ENCODE measurements around the gene DBNL.
"Not testable (repeated sequence)": the region's sequence is repeated elsewhere in the genome, so short reads cannot be mapped to it uniquely, and the experiment has no call there.

Gene DBNL

GRCh38 chr7:44044315-44045225 is at the start of gene DBNL:
Gene DBNL, plus strand, starts transcription at chr7:44044702. Its CDS starts 36 bp downstream, at chr7:44044738.
- H3K4me3 ChIP-seq (ENCODE audit: low read depth, low read length): peak within 1 kb of the TSS; percentile 90
- TF ChIP-seq, protein P1, sequence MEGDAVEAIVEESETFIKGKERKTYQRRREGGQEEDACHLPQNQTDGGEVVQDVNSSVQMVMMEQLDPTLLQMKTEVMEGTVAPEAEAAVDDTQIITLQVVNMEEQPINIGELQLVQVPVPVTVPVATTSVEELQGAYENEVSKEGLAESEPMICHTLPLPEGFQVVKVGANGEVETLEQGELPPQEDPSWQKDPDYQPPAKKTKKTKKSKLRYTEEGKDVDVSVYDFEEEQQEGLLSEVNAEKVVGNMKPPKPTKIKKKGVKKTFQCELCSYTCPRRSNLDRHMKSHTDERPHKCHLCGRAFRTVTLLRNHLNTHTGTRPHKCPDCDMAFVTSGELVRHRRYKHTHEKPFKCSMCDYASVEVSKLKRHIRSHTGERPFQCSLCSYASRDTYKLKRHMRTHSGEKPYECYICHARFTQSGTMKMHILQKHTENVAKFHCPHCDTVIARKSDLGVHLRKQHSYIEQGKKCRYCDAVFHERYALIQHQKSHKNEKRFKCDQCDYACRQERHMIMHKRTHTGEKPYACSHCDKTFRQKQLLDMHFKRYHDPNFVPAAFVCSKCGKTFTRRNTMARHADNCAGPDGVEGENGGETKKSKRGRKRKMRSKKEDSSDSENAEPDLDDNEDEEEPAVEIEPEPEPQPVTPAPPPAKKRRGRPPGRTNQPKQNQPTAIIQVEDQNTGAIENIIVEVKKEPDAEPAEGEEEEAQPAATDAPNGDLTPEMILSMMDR (IDR thresholded peaks at IDR 0.05; ENCODE audit: low read depth, low read length, missing control alignments): no peak
- in situ Hi-C loops (cut with HindIII; ENCODE audit: low sequenced_read_pairs): no loop called here
- peak; percentile 54 for DNase-seq (ENCODE audit: low read depth)

- H3K4me3 ChIP-seq (ENCODE audit: low read depth, low read length); in situ Hi-C loops (cut with HindIII; ENCODE audit: low sequenced_read_pairs); DNase-seq (ENCODE audit: low read depth): not testable (repeated sequence)
Measured at GRCh38 chr7:43997532-43997931, 47.0 kb upstream of the DBNL start, which contains the start of gene SPDYE1. Gene SPDYE1, plus strand, starts transcription at chr7:43997897. Its CDS starts 2,053 bp downstream, at chr7:43999950.

- H3K4me3 ChIP-seq (ENCODE audit: low read depth, low read length); DNase-seq (ENCODE audit: low read depth); in situ Hi-C loops (cut with HindIII; ENCODE audit: low sequenced_read_pairs): not testable (repeated sequence)
Measured at GRCh38 chr7:44012081-44012480, 32.4 kb upstream of the DBNL start.

DNA sequence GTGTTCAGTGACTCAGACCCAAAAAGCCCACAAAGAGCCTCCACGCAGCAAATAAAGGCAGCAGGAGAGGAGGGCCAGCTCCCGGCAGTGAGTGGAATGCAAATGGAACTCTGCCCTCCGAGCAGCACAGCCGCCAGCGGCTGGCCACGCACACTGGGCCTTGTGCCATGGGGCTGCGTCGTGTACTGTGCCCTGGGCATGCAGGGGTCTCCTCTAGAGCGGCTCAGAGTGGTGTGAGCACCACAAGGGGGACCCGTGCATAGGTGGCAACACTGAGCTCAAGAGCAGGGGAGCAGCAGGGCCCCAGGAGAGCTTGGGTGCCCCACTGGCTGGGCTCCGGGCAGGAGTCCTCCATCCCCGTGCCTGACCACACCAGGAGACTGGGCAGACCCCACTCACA is 29.4 kb upstream of the DBNL start:
- DNase-seq (ENCODE audit: low read depth); H3K4me3 ChIP-seq (ENCODE audit: low read depth, low read length); in situ Hi-C loops (cut with HindIII; ENCODE audit: low sequenced_read_pairs): not testable (repeated sequence)

GRCh38 chr7:44018857-44019807 is 25.4 kb upstream of the DBNL start:
- TF ChIP-seq, protein P1 (IDR thresholded peaks at IDR 0.05; ENCODE audit: low read depth, low read length, missing control alignments): peak; percentile 59
- peak; percentile 92 for DNase-seq (ENCODE audit: low read depth)
- peak overlapping the region; percentile 65 for H3K4me3 ChIP-seq (ENCODE audit: low read depth, low read length)
- in situ Hi-C loops (cut with HindIII; ENCODE audit: low sequenced_read_pairs): not testable (repeated sequence)

- DNase-seq (ENCODE audit: low read depth); in situ Hi-C loops (cut with HindIII; ENCODE audit: low sequenced_read_pairs); H3K4me3 ChIP-seq (ENCODE audit: low read depth, low read length): not testable (repeated sequence)
Measured at GRCh38 chr7:44019825-44020224, 24.7 kb upstream of the DBNL start.

- DNase-seq (ENCODE audit: low read depth); in situ Hi-C loops (cut with HindIII; ENCODE audit: low sequenced_read_pairs); H3K4me3 ChIP-seq (ENCODE audit: low read depth, low read length): not testable (repeated sequence)
Measured at GRCh38 chr7:44022069-44022468, 22.4 kb upstream of the DBNL start.

DNA sequence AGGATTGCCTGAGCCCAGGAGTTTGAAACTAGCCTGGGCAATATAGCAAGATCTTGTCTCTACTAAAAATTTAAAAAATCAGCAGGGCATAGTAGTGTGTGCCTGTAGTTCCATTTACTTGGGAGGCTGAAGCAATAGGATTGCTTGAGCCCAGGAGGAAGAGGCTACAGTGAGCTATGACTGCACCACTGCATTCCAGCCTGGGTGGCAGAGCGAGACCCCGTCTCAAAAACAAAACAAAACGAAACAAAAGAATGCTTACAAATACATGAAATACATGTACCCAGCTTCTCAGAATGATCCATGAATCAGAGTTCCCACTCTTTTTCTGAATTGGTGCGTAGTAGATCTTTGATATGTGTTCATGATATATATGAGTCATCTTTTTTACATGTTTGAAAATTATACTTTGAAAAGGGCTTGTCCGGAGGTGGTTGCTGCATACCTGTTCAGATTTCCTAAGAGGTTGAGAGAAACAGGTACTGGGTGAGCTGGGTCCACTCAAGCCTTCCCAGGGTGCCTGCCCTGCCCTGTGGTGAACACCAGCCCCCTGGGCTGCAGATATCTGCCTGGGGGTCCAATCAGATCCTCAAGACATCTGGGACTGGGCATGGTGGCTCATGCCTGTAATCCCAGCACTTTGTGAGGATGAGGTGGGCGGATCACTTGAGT is 21.6 kb upstream of the DBNL start:
- DNase-seq (ENCODE audit: low read depth); H3K4me3 ChIP-seq (ENCODE audit: low read depth, low read length); in situ Hi-C loops (cut with HindIII; ENCODE audit: low sequenced_read_pairs): not testable (repeated sequence)

GRCh38 chr7:44029433-44029832 is 15.1 kb upstream of the DBNL start:
- DNase-seq (ENCODE audit: low read depth); in situ Hi-C loops (cut with HindIII; ENCODE audit: low sequenced_read_pairs); H3K4me3 ChIP-seq (ENCODE audit: low read depth, low read length): not testable (repeated sequence)

GRCh38 chr7:44030029-44030428 is 14.5 kb upstream of the DBNL start:
- H3K4me3 ChIP-seq (ENCODE audit: low read depth, low read length); in situ Hi-C loops (cut with HindIII; ENCODE audit: low sequenced_read_pairs); DNase-seq (ENCODE audit: low read depth): not testable (repeated sequence)

DNA sequence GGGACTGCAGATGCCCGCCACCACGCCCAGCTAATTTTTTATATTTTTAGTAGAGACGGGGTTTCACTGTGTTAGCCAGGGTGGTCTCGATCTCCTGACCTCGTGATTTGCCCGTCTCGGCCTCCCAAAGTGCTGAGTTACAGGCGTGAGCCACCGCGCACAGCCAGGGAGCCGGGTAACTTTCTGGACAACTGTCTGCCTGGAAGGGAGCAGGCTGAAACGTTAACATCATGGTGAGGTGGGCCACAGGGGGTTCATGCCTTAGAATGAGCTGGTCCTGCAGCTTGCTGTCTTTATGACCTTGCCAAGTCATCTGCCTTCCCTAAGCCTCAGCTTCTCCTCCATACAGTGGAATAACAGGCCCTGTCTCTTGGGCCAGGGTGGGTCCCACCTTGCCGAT is 13.2 kb upstream of the DBNL start:
- DNase-seq (ENCODE audit: low read depth); in situ Hi-C loops (cut with HindIII; ENCODE audit: low sequenced_read_pairs): not testable (repeated sequence)

GRCh38 chr7:44032031-44032430 is 12.5 kb upstream of the DBNL start:
- H3K4me3 ChIP-seq (ENCODE audit: low read depth, low read length); DNase-seq (ENCODE audit: low read depth); in situ Hi-C loops (cut with HindIII; ENCODE audit: low sequenced_read_pairs): not testable (repeated sequence)

More for the DNA sequence above, 13.2 kb upstream of the DBNL start:
- H3K4me3 ChIP-seq (ENCODE audit: low read depth, low read length): not testable (repeated sequence)

- in situ Hi-C loops (cut with HindIII; ENCODE audit: low sequenced_read_pairs); DNase-seq (ENCODE audit: low read depth); H3K4me3 ChIP-seq (ENCODE audit: low read depth, low read length): not testable (repeated sequence)
Measured at GRCh38 chr7:44033971-44034844, 10.3 kb upstream of the DBNL start.

Data from astrocyte of the cerebellum (primary cell).